GM23338 (cell line): ENCODE data around the gene CDC42BPB. TPM values are rescaled to one million over a fixed set of nuclear protein-coding genes. Genes with fewer than 3 reads are reported as not detected.

Experiments used
- ATAC-seq: fragments of 200-7000 bp; cut with Tn5 transposase; 3 replicates; pipeline ENCODE4 v1.9.1; 2020
- DNase-seq: peaks from one replicate; pipeline ENCODE4 v3.0.0-alpha.2; 2015; ENCODE audit warnings: low spot score
- H2AFZ ChIP-seq: fragments of 200-600 bp; sonication (generic); 2 replicates; pipeline ENCODE4 v1.8.0; 2016; ENCODE audit warnings: antibody characterized with exemption, mild to moderate bottlenecking, moderate library complexity
- H3F3A ChIP-seq: fragments of 200-600 bp; sonication (generic); replicated peaks from 2 replicates; pipeline ENCODE4 v1.8.0; 2017; ENCODE audit warnings: antibody characterized with exemption, mixed run types, low read depth
- H3K27ac ChIP-seq: fragments of 200-600 bp; sonication (generic); 2 replicates; pipeline ENCODE4 v1.6.1; 2016; ENCODE audit warnings: low read depth
- H3K27me3 ChIP-seq: fragments of 200-600 bp; sonication (generic); 2 replicates; pipeline ENCODE4 v1.8.0; 2016; ENCODE audit warnings: mild to moderate bottlenecking, mixed run types, moderate library complexity; ENCODE audit not compliant: insufficient read depth
- H3K36me3 ChIP-seq: fragments of 200-600 bp; sonication (generic); 2 replicates; pipeline ENCODE4 v1.8.0; 2016; ENCODE audit warnings: mild to moderate bottlenecking; ENCODE audit not compliant: insufficient read depth
- H3K4me1 ChIP-seq: fragments of 200-600 bp; sonication (generic); 2 replicates; pipeline ENCODE4 v1.8.0; 2016; ENCODE audit warnings: mild to moderate bottlenecking, moderate library complexity; ENCODE audit not compliant: insufficient read depth
- H3K4me2 ChIP-seq: fragments of 200-600 bp; sonication (generic); 2 replicates; pipeline ENCODE4 v1.7.1; 2017; ENCODE audit warnings: mixed run types
- H3K4me3 ChIP-seq: fragments of 200-600 bp; sonication (generic); 2 replicates; pipeline ENCODE4 v1.6.1; 2016; ENCODE audit warnings: mixed run types
- H3K79me2 ChIP-seq: fragments of 200-600 bp; sonication (generic); replicated peaks from 2 replicates; pipeline ENCODE4 v1.8.0; 2017; ENCODE audit warnings: mild to moderate bottlenecking; ENCODE audit not compliant: insufficient read depth
- H3K9me2 ChIP-seq: fragments of 200-600 bp; sonication (generic); 2 replicates; pipeline ENCODE4 v1.8.0; 2017; ENCODE audit not compliant: insufficient read depth
- H4K20me1 ChIP-seq: fragments of 200-600 bp; sonication (generic); replicated peaks from 2 replicates; pipeline ENCODE4 v1.8.0; 2017; ENCODE audit warnings: mild to moderate bottlenecking; ENCODE audit not compliant: insufficient read depth
- H3K27ac Mint-ChIP-seq: 2 replicates; pipeline ENCODE4 v1.8.0; 2020; ENCODE audit warnings: inconsistent platforms, mild to moderate bottlenecking, moderate library complexity, mixed read lengths
- H3K27me3 Mint-ChIP-seq: 3 replicates; pipeline ENCODE4 v1.8.0; 2022; ENCODE audit warnings: low read depth, mild to moderate bottlenecking, moderate library complexity, mixed read lengths, inconsistent platforms; ENCODE audit not compliant: insufficient read depth, poor library complexity
- H3K36me3 Mint-ChIP-seq: 3 replicates; pipeline ENCODE4 v1.8.0; 2021; ENCODE audit warnings: low read depth, mild to moderate bottlenecking, inconsistent platforms, moderate library complexity, mixed read lengths
- H3K4me1 Mint-ChIP-seq: 3 replicates; pipeline ENCODE4 v1.8.0; 2020; ENCODE audit warnings: mild to moderate bottlenecking, inconsistent platforms, mixed read lengths
- H3K4me3 Mint-ChIP-seq: 3 replicates; pipeline ENCODE4 v1.8.0; 2021; ENCODE audit warnings: moderate library complexity, mild to moderate bottlenecking, inconsistent platforms, mixed read lengths
- H3K9me3 Mint-ChIP-seq: 3 replicates; pipeline ENCODE4 v1.8.0; 2020; ENCODE audit warnings: moderate library complexity, mild to moderate bottlenecking, inconsistent platforms, mixed read lengths
- CREB1 ChIP-seq: fragments of 250-450 bp; sonication (Bioruptor Pico); IDR thresholded peaks from 2 replicates; pipeline ENCODE4 v1.5.0; 2020; ENCODE audit warnings: low read depth, mild to moderate bottlenecking, moderate library complexity
- CTCF ChIP-seq, 2 experiments: fragments of 200-600 bp in 1 of 2; sonication (generic) in 1 of 2; conservative IDR thresholded peaks; 2 replicates each; pipeline versions ENCODE4 v1.5.1 to v1.6.1; 2016 to 2017; ENCODE audit warnings: antibody characterized with exemption in 2 of 2, low read depth in 2 of 2, mild to moderate bottlenecking in 2 of 2, moderate library complexity in 1 of 2
- EZH2phosphoT487 ChIP-seq: fragments of 200-600 bp; sonication (generic); IDR thresholded peaks from one replicate; pipeline ENCODE4 v1.8.1; 2018; ENCODE audit warnings: antibody characterized with exemption; ENCODE audit not compliant: unreplicated experiment
- JUNB ChIP-seq: IDR thresholded peaks from one replicate; pipeline ENCODE4 v1.6.1; 2016; ENCODE audit warnings: antibody characterized with exemption; ENCODE audit not compliant: unreplicated experiment
- NANOG ChIP-seq: IDR thresholded peaks from 2 replicates; pipeline ENCODE4 v1.6.1; 2016; ENCODE audit warnings: antibody characterized with exemption, borderline replicate concordance
- POLR2AphosphoS5 ChIP-seq: IDR thresholded peaks from 2 replicates; pipeline ENCODE4 v1.6.1; 2016; ENCODE audit warnings: antibody characterized with exemption, low read depth
- REST ChIP-seq: IDR thresholded peaks from one replicate; pipeline ENCODE4 v1.6.1; 2018; ENCODE audit warnings: antibody characterized with exemption; ENCODE audit not compliant: unreplicated experiment
- STAT1 ChIP-seq: IDR thresholded peaks from one replicate; pipeline ENCODE4 v1.6.1; 2016; ENCODE audit warnings: antibody characterized with exemption; ENCODE audit not compliant: unreplicated experiment
- ZNF114 ChIP-seq: fragments of 250-450 bp; sonication (Bioruptor Pico); IDR thresholded peaks from 2 replicates; pipeline ENCODE4 v1.5.0; 2020; ENCODE audit warnings: mild to moderate bottlenecking, moderate library complexity
- ZNF331 ChIP-seq: fragments of 250-450 bp; sonication (Bioruptor Pico); IDR thresholded peaks from 2 replicates; pipeline ENCODE4 v1.5.0; 2020; ENCODE audit warnings: low read depth, mild to moderate bottlenecking, moderate library complexity
- ZNF462 ChIP-seq: fragments of 250-450 bp; sonication (Bioruptor Pico); IDR thresholded peaks from 2 replicates; pipeline ENCODE4 v1.5.0; 2020; ENCODE audit warnings: mild to moderate bottlenecking, moderate library complexity
- polyA plus RNA-seq: library from polyadenylated mRNA; unstranded; fragments of >200 nt; fragmentation: Nextera tagmentation; extraction: Ambion mirVana; gene quantifications from 2 replicates; pipeline ENCODE4 v1.2.1, GENCODE V29; 2016
- total RNA-seq: library from RNA; depleted of rRNA; stranded (reverse); fragments of >200 nt; shearing (Covaris generic); gene quantifications from 2 replicates; pipeline ENCODE4 v1.2.3, GENCODE V29; 2014

The CDC42BPB gene
- total and polyA plus RNA-seq, 2 experiments from 2014 or later: 12.3 to 127 TPM

- Histone ChIP-seq H3K4me2 (no peak overlapping the region), H3K4me1 (no peaks in the 10 kb centered on the region), H3K36me3 (no peaks in the 10 kb centered on the region), H3K27ac (no peak overlapping the region), H2AFZ (no peak overlapping the region), H3K9me2 (no peaks in the 10 kb centered on the region), H3K79me2 (no peaks in the 10 kb centered on the region), H3K4me3 (no peak overlapping the region), H3K27me3 (no peaks in the 10 kb centered on the region), H4K20me1 (no peaks in the 10 kb centered on the region), H3F3A (no peaks in the 10 kb centered on the region)
- Mint-ChIP-seq H3K27ac (no peak overlapping the region), H3K27me3 (no peaks in the 10 kb centered on the region), H3K36me3 (no peaks in the 10 kb centered on the region), H3K4me3 (no peak overlapping the region), H3K9me3 (no peaks in the 10 kb centered on the region), H3K4me1 (peaks cover 6% of the 10 kb centered on the region; the same call in 1 of the 3 replicates)
- ATAC-seq (peak; percentile 80), DNase-seq (peak; percentile 33)
- TF ChIP-seq NANOG (no peak), ZNF114 (no peak), REST (no peak), JUNB (no peak), STAT1 (no peak), CREB1 (CRISPR knock-in tag) (no peak), CTCF (conservative IDR thresholded peaks at IDR 0.05; ENCODE audit: low read depth in 2 of 2) (no peak), EZH2phosphoT487 (no peak), POLR2AphosphoS5 (no peak)
Measured at GRCh38 chr14:102891111-102891510, 166.2 kb downstream of the CDC42BPB start.

GRCh38 chr14:102889615-102890014 lies 167.7 kb downstream of the CDC42BPB start:
- H3K9me3 Mint-ChIP-seq: no peaks in the 10 kb centered on the region
- TF ChIP-seq ZNF462 (CRISPR knock-in tag) (no peak), ZNF331 (CRISPR knock-in tag) (no peak), NANOG (no peak), JUNB (no peak), POLR2AphosphoS5 (no peak), STAT1 (no peak), EZH2phosphoT487 (no peak), CREB1 (CRISPR knock-in tag) (no peak)

More at GRCh38 chr14:102889615-102890014, 167.7 kb downstream of the CDC42BPB start:
- DNase-seq: no peak
- H3K27me3 ChIP-seq: no peaks in the 10 kb centered on the region
- no peaks in the 10 kb centered on the region for H3K36me3 ChIP-seq
- H3F3A ChIP-seq: no peaks in the 10 kb centered on the region
- H3K4me3 ChIP-seq: no peak overlapping the region
- no peaks in the 10 kb centered on the region for H4K20me1 ChIP-seq
- no peaks in the 10 kb centered on the region for H3K9me2 ChIP-seq
- no peak overlapping the region for H3K27ac ChIP-seq
- no peak for ATAC-seq
- H3K79me2 ChIP-seq: no peaks in the 10 kb centered on the region
- no peaks in the 10 kb centered on the region for H3K4me1 ChIP-seq
- no peak overlapping the region for H3K4me2 ChIP-seq
- Mint-ChIP-seq H3K27me3 (no peaks in the 10 kb centered on the region), H3K36me3 (no peaks in the 10 kb centered on the region), H3K4me1 (peaks cover 6% of the 10 kb centered on the region; the same call in 1 of the 3 replicates), H3K27ac (no peak overlapping the region), H3K4me3 (no peak overlapping the region)
- H2AFZ ChIP-seq: no peak overlapping the region
